ENCODE measurements around the gene TUBA3D. TPM values are rescaled to one million over a fixed set of nuclear protein-coding genes. Genes with fewer than 3 reads are reported as not detected.

Gene TUBA3D
- total RNA-seq, 1 donor from 2014 or later, result not detected

Other genes with a start within 250 kb of the TUBA3D start
- gene RAB6D, start 112.0 kb upstream of the TUBA3D start, total RNA-seq, result 0.13 TPM
- 59.1 TPM for gene MZT2A, start 16.3 kb downstream of the TUBA3D start, total RNA-seq
- gene CCDC74A, start 51.8 kb downstream of the TUBA3D start, total RNA-seq, result 2.0 TPM